Measurements from ENCODE around the gene SLC6A9.

The SLC6A9 gene

GRCh38 chr1:44048532-44049215, 17.4 kb upstream of the SLC6A9 start:
- no peak for DNase-seq (ENCODE audit: low spot score)

- no peak for DNase-seq (ENCODE audit: low spot score)
These were observed 15.9 kb upstream of the SLC6A9 start for GRCh38 chr1:44047131-44047530.

GRCh38 chr1:44045064-44045463, 13.8 kb upstream of the SLC6A9 start:
- DNase-seq (ENCODE audit: low spot score): no peak

- DNase-seq (ENCODE audit: low spot score): no peak
These were observed 13.0 kb upstream of the SLC6A9 start for GRCh38 chr1:44044071-44044801.

- no peak for DNase-seq (ENCODE audit: low spot score)
These were observed 12.2 kb upstream of the SLC6A9 start for GRCh38 chr1:44043176-44044070.

GRCh38 chr1:44040846-44041245, 9.6 kb upstream of the SLC6A9 start:
- DNase-seq (ENCODE audit: low spot score): no peak

- no peak for DNase-seq (ENCODE audit: low spot score)
These were observed 9.2 kb upstream of the SLC6A9 start for GRCh38 chr1:44040418-44040817.

GRCh38 chr1:44038876-44039657, 7.8 kb upstream of the SLC6A9 start:
- DNase-seq (ENCODE audit: low spot score): no peak

- no peak for DNase-seq (ENCODE audit: low spot score)
These were observed 5.9 kb upstream of the SLC6A9 start for GRCh38 chr1:44037154-44037553.

- DNase-seq (ENCODE audit: low spot score): peak; percentile 64
These were observed 5.3 kb upstream of the SLC6A9 start for GRCh38 chr1:44036409-44037139.

GRCh38 chr1:44035726-44036408, 4.6 kb upstream of the SLC6A9 start:
- DNase-seq (ENCODE audit: low spot score): no peak

GRCh38 chr1:44034976-44035716, 3.9 kb upstream of the SLC6A9 start:
- no peak for DNase-seq (ENCODE audit: low spot score)

GRCh38 chr1:44034423-44034822, 3.2 kb upstream of the SLC6A9 start:
- DNase-seq (ENCODE audit: low spot score): no peak

GRCh38 chr1:44033756-44034155, 2.5 kb upstream of the SLC6A9 start:
- no peak for DNase-seq (ENCODE audit: low spot score)

- no peak for DNase-seq (ENCODE audit: low spot score)
These were observed 1.8 kb upstream of the SLC6A9 start for GRCh38 chr1:44033041-44033575.

GRCh38 chr1:44032170-44032790, 1.0 kb upstream of the SLC6A9 start:
- DNase-seq (ENCODE audit: low spot score): no peak

GRCh38 chr1:44030605-44031251, 534 bp downstream of the SLC6A9 start:
- peak; percentile 30 for DNase-seq (ENCODE audit: low spot score)

- peak; percentile 83 for DNase-seq (ENCODE audit: low spot score)
These were observed 1.2 kb downstream of the SLC6A9 start for GRCh38 chr1:44029911-44030604.
